GM12878 (cell line): ENCODE results near the gene PLA2G15. TPM values are rescaled to one million over a fixed set of nuclear protein-coding genes. Genes with fewer than 3 reads are reported as not detected.

ENCODE experiments used
- ATAC-seq: fragments of 200-7000 bp; cut with Tn5 transposase; 3 replicates; pipeline ENCODE4 v1.9.1; 2020; ENCODE audit warnings: mild to moderate bottlenecking, moderate library complexity
- BruUV-seq: library from RNA; stranded (reverse); fragments of 400-500 nt; replicated peaks from 2 replicates; lab custom pipeline; 2021; lab: Mats Ljungman, UMichigan
- CTCF ChIA-PET: fragments of 300-600 bp; sonication (Branson Sonifier 250); formaldehyde crosslinking; extraction: SDS; loops from one replicate; lab custom pipeline; 2021; ENCODE audit warnings: inconsistent platforms; lab: Yijun Ruan, JAX
- POLR2A ChIA-PET: fragments of 350-600 bp; formaldehyde crosslinking; extraction: SDS; loops from one replicate; lab custom pipeline; 2021; ENCODE audit warnings: inconsistent platforms; lab: Charles Lee
- RAD21 ChIA-PET: fragments of 300-600 bp; sonication (Branson Sonifier 250); formaldehyde crosslinking; loops from one replicate; lab custom pipeline; 2023; ENCODE audit warnings: antibody characterized with exemption; ENCODE audit not compliant: unreplicated experiment; lab: Charles Lee
- SMC1A ChIA-PET: fragments of 300-600 bp; sonication (Branson Sonifier 250); formaldehyde crosslinking; loops from one replicate; lab custom pipeline; 2023; ENCODE audit not compliant: unreplicated experiment, uncharacterized antibody; lab: Charles Lee
- DNase-seq: peaks from one replicate; pipeline ENCODE4 v3.0.0-alpha.2; 2011; ENCODE audit warnings: low read depth, low spot score
- FAIRE-seq: peaks from 3 replicates; lab custom pipeline; 2011; peaks lifted over from hg19 to GRCh38; lab: Jason Lieb, UNC
- H2AFZ ChIP-seq: 2 replicates; pipeline ENCODE4 v1.6.0; 2011; ENCODE audit warnings: low read depth, low read length, control low read depth; ENCODE audit not compliant: control insufficient read depth
- H3K27ac ChIP-seq: 2 replicates; pipeline ENCODE4 v1.5.1; 2011; ENCODE audit warnings: control low read depth; ENCODE audit not compliant: control insufficient read depth, insufficient read depth
- H3K27me3 ChIP-seq, 2 experiments: replicated peaks in 1 of 2; 2 replicates each; pipeline versions ENCODE4 v1.6.0 to v1.6.1; 2011; ENCODE audit warnings: low read length in 1 of 2; ENCODE audit not compliant: control insufficient read depth in 2 of 2, insufficient read depth in 2 of 2
- H3K36me3 ChIP-seq, 2 experiments: 2 replicates each; pipeline ENCODE4 v1.5.1; 2011; ENCODE audit warnings: low read length in 1 of 2; ENCODE audit not compliant: control insufficient read depth in 2 of 2, insufficient read depth in 2 of 2
- H3K4me1 ChIP-seq: 2 replicates; pipeline ENCODE4 v1.6.1; 2011; ENCODE audit warnings: mild to moderate bottlenecking, low read length, moderate library complexity, mixed read lengths; ENCODE audit not compliant: control insufficient read depth, insufficient read depth
- H3K4me2 ChIP-seq: 2 replicates; pipeline ENCODE4 v1.6.0; 2011; ENCODE audit warnings: control low read depth; ENCODE audit not compliant: control insufficient read depth, insufficient read depth
- H3K4me3 ChIP-seq: fragments of 200-600 bp; sonication (generic); 2 replicates; pipeline ENCODE4 v1.5.1; 2016
- H3K79me2 ChIP-seq: 2 replicates; pipeline ENCODE4 v1.6.0; 2011; ENCODE audit warnings: low read length; ENCODE audit not compliant: control insufficient read depth, insufficient read depth
- H3K9ac ChIP-seq: 2 replicates; pipeline ENCODE4 v1.8.0; 2011; ENCODE audit warnings: low read length, control low read depth, mixed read lengths; ENCODE audit not compliant: control insufficient read depth, insufficient read depth
- H3K9me3 ChIP-seq: replicated peaks from 3 replicates; pipeline ENCODE4 v1.5.1; 2011; ENCODE audit warnings: mild to moderate bottlenecking, low read length; ENCODE audit not compliant: control insufficient read depth, insufficient read depth
- H4K20me1 ChIP-seq: 2 replicates; pipeline ENCODE4 v1.6.0; 2011; ENCODE audit not compliant: control insufficient read depth, insufficient read depth
- ATF3 ChIP-seq: IDR thresholded peaks from 2 replicates; pipeline ENCODE4 v1.6.1; 2011; ENCODE audit warnings: low read depth, mild to moderate bottlenecking, low read length, moderate library complexity, borderline replicate concordance; ENCODE audit errors: extremely low read depth
- BRCA1 ChIP-seq: IDR thresholded peaks from 2 replicates; pipeline ENCODE4 v1.6.1; 2011; ENCODE audit warnings: low read depth, low read length, improper control_type of control experiment
- CBFB ChIP-seq: IDR thresholded peaks from 2 replicates; pipeline ENCODE4 v1.6.1; 2016; ENCODE audit warnings: antibody characterized with exemption, low read depth
- E2F4 ChIP-seq: IDR thresholded peaks from 2 replicates; pipeline ENCODE4 v1.6.1; 2012; ENCODE audit warnings: low read depth, low read length, improper control_type of control experiment
- EZH2 ChIP-seq: IDR thresholded peaks from 2 replicates; pipeline ENCODE4 v1.6.1; 2012; ENCODE audit warnings: low read depth, mild to moderate bottlenecking, control low read depth, inconsistent platforms, low read length, borderline replicate concordance; ENCODE audit not compliant: control insufficient read depth
- JUND ChIP-seq: IDR thresholded peaks from 2 replicates; pipeline ENCODE4 v1.6.1; 2012; ENCODE audit warnings: low read depth, mild to moderate bottlenecking, low read length, improper control_type of control experiment, moderate library complexity
- MAX ChIP-seq: IDR thresholded peaks from 2 replicates; pipeline ENCODE4 v1.6.1; 2012; ENCODE audit warnings: low read depth, low read length, improper control_type of control experiment
- MEF2B ChIP-seq: fragments of 450-650 bp; IDR thresholded peaks from 2 replicates; pipeline ENCODE4 v1.6.1; 2018; ENCODE audit warnings: mild to moderate bottlenecking, moderate library complexity; ENCODE audit not compliant: partially characterized antibody, poor library complexity, severe bottlenecking
- NBN ChIP-seq: fragments of 450-650 bp; IDR thresholded peaks from 2 replicates; pipeline ENCODE4 v1.6.1; 2016
- PKNOX1 ChIP-seq: fragments of 450-650 bp; IDR thresholded peaks from 2 replicates; pipeline ENCODE4 v1.6.1; 2016; ENCODE audit warnings: mild to moderate bottlenecking
- POU2F2 ChIP-seq: IDR thresholded peaks from 3 replicates; pipeline ENCODE4 v1.6.1; 2011; ENCODE audit warnings: low read depth, mild to moderate bottlenecking, low read length, borderline replicate concordance
- SMC3 ChIP-seq: IDR thresholded peaks from 2 replicates; pipeline ENCODE4 v1.6.1; 2011; ENCODE audit warnings: low read length, improper control_type of control experiment, borderline replicate concordance
- SP1 ChIP-seq: IDR thresholded peaks from one replicate; pipeline ENCODE4 v1.6.1; 2011; ENCODE audit warnings: low read depth, low read length
- YY1 ChIP-seq: IDR thresholded peaks from 2 replicates; pipeline ENCODE4 v1.6.1; 2011; ENCODE audit warnings: low read depth, mild to moderate bottlenecking, low read length
- WGBS: methylation state at CpG from one replicate; pipeline ENCODE4 v1.1.6; 2016; ENCODE audit warnings: low lambda C conversion rate; ENCODE audit not compliant: insufficient replicate concordance, insufficient coverage; ENCODE audit errors: missing lambda C conversion rate; 5-methylcytosine and 5-hydroxymethylcytosine counted together
- in situ Hi-C: fragments of 300-500 bp; cut with MboI; formaldehyde crosslinking; loops from 9 replicates; pipeline ENCODE4 v1.14.3; 2018; ENCODE audit warnings: mixed read lengths
- intact Hi-C: fragments of 100-400 bp; cut with micrococcal nuclease; formaldehyde crosslinking; loops from one replicate; pipeline ENCODE4 v1.14.2; 2022; ENCODE audit not compliant: unreplicated experiment
- polyA plus RNA-seq, 11 experiments: library from polyadenylated mRNA; depleted of rRNA in 4 of 11; unstranded in 6 of 11; stranded (reverse) in 5 of 11; fragments of >200 nt; fragmentation: Nextera tagmentation in 4 of 11; fragmentation: Illumina TruSeq in 1 of 11; extraction: Ambion mirVana in 4 of 11; extraction: Trizol in 1 of 11; gene quantifications; 1 replicate in 1 of 11; 2 replicates in 10 of 11; pipeline versions ENCODE4 v1.2.1 to v1.2.3, GENCODE V29; 2011 to 2016; ENCODE audit warnings: inconsistent platforms in 2 of 11, missing spikeins in 2 of 11, low read depth in 1 of 11
- total RNA-seq, 4 experiments: library from RNA; depleted of rRNA in 3 of 4; stranded (reverse); fragments of >200 nt in 3 of 4; fragmentation: Illumina TruSeq in 1 of 4; extraction: Trizol in 1 of 4; gene quantifications; 2 replicates each; pipeline versions ENCODE4 v1.2.1 to v1.2.3, GENCODE V29; 2013 to 2021

PLA2G15 gene
- total and polyA plus RNA-seq, 10 of the 15 experiments (the other 5 are each of a cell fraction or from before 2014, with no cell fraction given) = 0.31 to 9.4 (median 6.8) TPM

- ChIA-PET CTCF (interaction anchor here (1.1 to 7.5 kb wide), 6 partner anchors 9 to 224 kb away, joined by 3 to 108 read pairs (median 4); partner anchors contain the start of gene SLC7A6), POLR2A (interaction anchor here (0.9 to 1.6 kb wide), 2 partner anchors 16 to 39 kb away, joined by 5 to 7 read pairs; no protein-coding TSS in a partner anchor), SMC1A (interaction anchor here (2.0 to 2.5 kb wide), 2 partner anchors 16 to 82 kb away, joined by 7 to 9 read pairs; no protein-coding TSS in a partner anchor), RAD21 (interaction anchor here (1.2 to 2.2 kb wide), 3 partner anchors 12 to 455 kb away, joined by 4 to 6 read pairs (median 4); no protein-coding TSS in a partner anchor)
- ATAC-seq (no peak), DNase-seq (no peak), FAIRE-seq (no peak)
- Histone ChIP-seq H3K9ac (no peak overlapping the region), H2AFZ (no peak overlapping the region), H3K27me3 (no peaks in the 10 kb centered on the region), H4K20me1 (no peaks in the 10 kb centered on the region), H3K27ac (no peak overlapping the region), H3K9me3 (no peaks in the 10 kb centered on the region), H3K79me2 (no peaks in the 10 kb centered on the region), H3K4me3 (peak overlapping the region; percentile 96), H3K36me3 (0 out of 4 replicates have a peak, but pooled peaks cover 0 to 3% of the 10 kb centered on the region in 2 experiments), H3K4me2 (peak overlapping the region; percentile 77), H3K4me1 (peaks cover 18% of the 10 kb centered on the region)
- TF ChIP-seq SMC3 = no peak
- no peak for TF ChIP-seq JUND
- no peak for TF ChIP-seq MEF2B
- TF ChIP-seq YY1 = no peak
- TF ChIP-seq EZH2 = no peak
- TF ChIP-seq PKNOX1 = no peak
- TF ChIP-seq MAX = no peak
- no peak for TF ChIP-seq CBFB
- TF ChIP-seq BRCA1 = no peak
- no peak for TF ChIP-seq ATF3
- no peak for TF ChIP-seq NBN
- no peak for TF ChIP-seq E2F4
- no peak for TF ChIP-seq POU2F2
- TF ChIP-seq SP1 = no peak
- intact Hi-C loops (loop anchor here (5.0 kb wide), 1 partner anchor 596 kb away; the partner anchor contains the start of gene TANGO6), in situ Hi-C loops (no loop called here)
- no TSS peak for BruUV-seq
- WGBS = 80% methylated on average over 7 of the region's 7 CpGs
Measured at GRCh38 chr16:68246121-68246520, 948 bp downstream of the PLA2G15 start.
